GM21786 (cell line): Measurements from ENCODE around the gene CACNA1C.

Source experiments
- ATAC-seq: cut with Tn5 transposase; IDR thresholded peaks from one replicate; pipeline ENCODE4 v1.9.1; 2021; ENCODE audit not compliant: unreplicated experiment

Gene CACNA1C

GRCh38 chr12:2607881-2608607 lies 555.3 kb downstream of the CACNA1C start:
- no peak for ATAC-seq

GRCh38 chr12:2608608-2608945 lies 555.8 kb downstream of the CACNA1C start:
- no peak for ATAC-seq

GRCh38 chr12:2609020-2609419 lies 556.2 kb downstream of the CACNA1C start:
- ATAC-seq, result no peak

GRCh38 chr12:2610358-2610757 lies 557.6 kb downstream of the CACNA1C start:
- no peak for ATAC-seq

- ATAC-seq, result no peak
Observed at GRCh38 chr12:2613326-2614073, 560.7 kb downstream of the CACNA1C start.

GRCh38 chr12:2614341-2614740 lies 561.6 kb downstream of the CACNA1C start:
- no peak for ATAC-seq

GRCh38 chr12:2615665-2616402 lies 563.0 kb downstream of the CACNA1C start:
- no peak for ATAC-seq

GRCh38 chr12:2616763-2617162 lies 564.0 kb downstream of the CACNA1C start:
- ATAC-seq, result no peak

GRCh38 chr12:2617365-2617764 lies 564.6 kb downstream of the CACNA1C start:
- no peak for ATAC-seq

- no peak for ATAC-seq
Observed at GRCh38 chr12:2618291-2618995, 565.7 kb downstream of the CACNA1C start.

GRCh38 chr12:2619136-2619535 lies 566.3 kb downstream of the CACNA1C start:
- ATAC-seq, result no peak

- ATAC-seq, result no peak
Observed at GRCh38 chr12:2622460-2622859, 569.7 kb downstream of the CACNA1C start.

- no peak for ATAC-seq
Observed at GRCh38 chr12:2623472-2623871, 570.7 kb downstream of the CACNA1C start.

GRCh38 chr12:2624543-2625288 lies 571.9 kb downstream of the CACNA1C start:
- no peak for ATAC-seq

- no peak for ATAC-seq
Observed at GRCh38 chr12:2625289-2625612, 572.5 kb downstream of the CACNA1C start.

- no peak for ATAC-seq
Observed at GRCh38 chr12:2627076-2627834, 574.5 kb downstream of the CACNA1C start.

GRCh38 chr12:2627835-2628191 lies 575.0 kb downstream of the CACNA1C start:
- no peak for ATAC-seq

- no peak for ATAC-seq
Observed at GRCh38 chr12:2628401-2628800, 575.6 kb downstream of the CACNA1C start.

GRCh38 chr12:2629051-2629450 lies 576.3 kb downstream of the CACNA1C start:
- ATAC-seq, result no peak
